ENCODE data around the gene DNAH2.

The DNAH2 gene

GRCh38 chr17:7839876-7840261 lies 122.3 kb downstream of the DNAH2 start:
- DNase-seq (ENCODE audit: low read depth), result no peak

GRCh38 chr17:7840441-7840840 lies 122.9 kb downstream of the DNAH2 start:
- no peak for DNase-seq (ENCODE audit: low read depth)

GRCh38 chr17:7840875-7841274 lies 123.3 kb downstream of the DNAH2 start:
- no peak for DNase-seq (ENCODE audit: low read depth)

GRCh38 chr17:7841396-7841914 lies 123.9 kb downstream of the DNAH2 start:
- DNase-seq (ENCODE audit: low read depth), result peak; percentile 93

GRCh38 chr17:7841915-7842379 lies 124.4 kb downstream of the DNAH2 start:
- DNase-seq (ENCODE audit: low read depth), result peak; percentile 77

- DNase-seq (ENCODE audit: low read depth), result peak; percentile 92
Observed at GRCh38 chr17:7842380-7843256, 125.1 kb downstream of the DNAH2 start.

- no peak for DNase-seq (ENCODE audit: low read depth)
Observed at GRCh38 chr17:7843257-7843535, 125.7 kb downstream of the DNAH2 start.

GRCh38 chr17:7843536-7844291 lies 126.2 kb downstream of the DNAH2 start:
- peak; percentile 88 for DNase-seq (ENCODE audit: low read depth)

- DNase-seq (ENCODE audit: low read depth), result peak; percentile 63
Observed at GRCh38 chr17:7844292-7845154, 127.0 kb downstream of the DNAH2 start.

- DNase-seq (ENCODE audit: low read depth), result no peak
Observed at GRCh38 chr17:7845359-7846062, 128.0 kb downstream of the DNAH2 start.

GRCh38 chr17:7846063-7846735 lies 128.7 kb downstream of the DNAH2 start:
- DNase-seq (ENCODE audit: low read depth), result no peak

GRCh38 chr17:7846765-7847661 lies 129.5 kb downstream of the DNAH2 start:
- no peak for DNase-seq (ENCODE audit: low read depth)

- no peak for DNase-seq (ENCODE audit: low read depth)
Observed at GRCh38 chr17:7848131-7848579, 130.6 kb downstream of the DNAH2 start.

GRCh38 chr17:7848739-7849129 lies 131.2 kb downstream of the DNAH2 start:
- no peak for DNase-seq (ENCODE audit: low read depth)

GRCh38 chr17:7849130-7849750 lies 131.7 kb downstream of the DNAH2 start:
- no peak for DNase-seq (ENCODE audit: low read depth)

- no peak for DNase-seq (ENCODE audit: low read depth)
Observed at GRCh38 chr17:7849751-7850504, 132.4 kb downstream of the DNAH2 start.

- no peak for DNase-seq (ENCODE audit: low read depth)
Observed at GRCh38 chr17:7850701-7851437, 133.3 kb downstream of the DNAH2 start.
